Non-pigmented ciliary epithelial cell (primary cell): ENCODE results near the gene NDUFS4.
"Not testable (repeated sequence)": the region's sequence is repeated elsewhere in the genome, so short reads cannot be mapped to it uniquely, and the experiment has no call there.

ENCODE experiments used
- DNase-seq: peaks from one replicate; pipeline ENCODE4 v3.0.0-alpha.2; 2010; ENCODE audit warnings: low read depth

Gene NDUFS4

GRCh38 chr5:53575831-53576230, 15.4 kb downstream of the NDUFS4 start:
- DNase-seq, result no peak

GRCh38 chr5:53576674-53577073, 16.2 kb downstream of the NDUFS4 start:
- DNase-seq, result no peak

- no peak for DNase-seq
These were observed 18.4 kb downstream of the NDUFS4 start for GRCh38 chr5:53578854-53579253.

GRCh38 chr5:53580547-53580946, 20.1 kb downstream of the NDUFS4 start:
- DNase-seq, result no peak

GRCh38 chr5:53582225-53582624, 21.8 kb downstream of the NDUFS4 start:
- no peak for DNase-seq

GRCh38 chr5:53590759-53591158, 30.3 kb downstream of the NDUFS4 start:
- no peak for DNase-seq

GRCh38 chr5:53594419-53594818, 34.0 kb downstream of the NDUFS4 start:
- DNase-seq, result no peak

- DNase-seq, result no peak
These were observed 37.5 kb downstream of the NDUFS4 start for GRCh38 chr5:53597894-53598293.

GRCh38 chr5:53601570-53601969, 41.1 kb downstream of the NDUFS4 start:
- DNase-seq, result peak; percentile 35

GRCh38 chr5:53603009-53603687, 42.7 kb downstream of the NDUFS4 start:
- no peak for DNase-seq

GRCh38 chr5:53604309-53604708, 43.9 kb downstream of the NDUFS4 start:
- DNase-seq, result no peak

GRCh38 chr5:53607886-53608285, 47.4 kb downstream of the NDUFS4 start:
- no peak for DNase-seq

GRCh38 chr5:53608897-53609296, 48.5 kb downstream of the NDUFS4 start:
- not testable (repeated sequence) for DNase-seq

GRCh38 chr5:53613061-53613460, 52.6 kb downstream of the NDUFS4 start:
- DNase-seq, result no peak

GRCh38 chr5:53613536-53613935, 53.1 kb downstream of the NDUFS4 start:
- no peak for DNase-seq

- no peak for DNase-seq
These were observed 54.0 kb downstream of the NDUFS4 start for GRCh38 chr5:53614376-53614885.

GRCh38 chr5:53616939-53617549, 56.6 kb downstream of the NDUFS4 start:
- DNase-seq, result no peak

GRCh38 chr5:53631251-53631650, 70.8 kb downstream of the NDUFS4 start:
- DNase-seq, result no peak

- no peak for DNase-seq
These were observed 81.6 kb downstream of the NDUFS4 start for GRCh38 chr5:53642061-53642460.

GRCh38 chr5:53643445-53643844, 83.0 kb downstream of the NDUFS4 start:
- DNase-seq, result no peak

GRCh38 chr5:53645078-53645477, 84.6 kb downstream of the NDUFS4 start:
- DNase-seq, result no peak

GRCh38 chr5:53649352-53649751, 88.9 kb downstream of the NDUFS4 start:
- no peak for DNase-seq

GRCh38 chr5:53660573-53660972, 100.1 kb downstream of the NDUFS4 start:
- not testable (repeated sequence) for DNase-seq

- DNase-seq, result not testable (repeated sequence)
These were observed 104.9 kb downstream of the NDUFS4 start for GRCh38 chr5:53665313-53665712.
